H1 (cell line): Measurements from ENCODE around the gene MARCHF10.
A peak's percentile ranks its signal among the peaks of the same experiment; 100 is the strongest.

ENCODE experiments used
- CTCF ChIP-seq, 3 experiments: IDR thresholded peaks; 1 replicate in 2 of 3; 2 replicates in 1 of 3; pipeline versions ENCODE4 v1.5.1 to v1.6.1; 2011; ENCODE audit warnings: low read length in 3 of 3, mild to moderate bottlenecking in 3 of 3, inconsistent platforms in 2 of 3, low read depth in 1 of 3, moderate library complexity in 1 of 3; ENCODE audit not compliant: insufficient read depth in 1 of 3; ENCODE audit errors: control extremely low read depth in 1 of 3
- EZH2 ChIP-seq: fragments of 200-600 bp; sonication (generic); IDR thresholded peaks from 2 replicates; pipeline ENCODE4 v1.7.1; 2012; ENCODE audit warnings: low read depth, mild to moderate bottlenecking, moderate library complexity, low read length, inconsistent platforms; ENCODE audit not compliant: severe bottlenecking
- GTF2F1 ChIP-seq: IDR thresholded peaks from 2 replicates; pipeline ENCODE4 v1.6.1; 2012; ENCODE audit warnings: low read depth, low read length, improper control_type of control experiment, borderline replicate concordance
- JUN ChIP-seq: IDR thresholded peaks from 2 replicates; pipeline ENCODE4 v1.6.1; 2011; ENCODE audit warnings: low read depth, mild to moderate bottlenecking, improper control_type of control experiment, low read length
- POLR2AphosphoS5 ChIP-seq: IDR thresholded peaks from 2 replicates; pipeline ENCODE4 v1.6.1; 2011; ENCODE audit warnings: low read depth, low read length
- RAD21 ChIP-seq, 2 experiments: IDR thresholded peaks in 1 of 2; conservative IDR thresholded peaks in 1 of 2; 2 replicates each; pipeline ENCODE4 v1.6.1; 2011; ENCODE audit warnings: low read depth in 2 of 2, low read length in 2 of 2, improper control_type of control experiment in 1 of 2, inconsistent platforms in 1 of 2, mild to moderate bottlenecking in 1 of 2, moderate library complexity in 1 of 2
- RFX5 ChIP-seq: IDR thresholded peaks from 2 replicates; pipeline ENCODE4 v1.6.1; 2011; ENCODE audit warnings: low read depth, low read length, improper control_type of control experiment, borderline replicate concordance
- SAP30 ChIP-seq: fragments of 300-600 bp; sonication (generic); IDR thresholded peaks from 2 replicates; pipeline ENCODE4 v1.7.1; 2012; ENCODE audit warnings: low read length, moderate library complexity, mild to moderate bottlenecking, inconsistent platforms; ENCODE audit not compliant: insufficient read depth, insufficient replicate concordance
- ZNF274 ChIP-seq: IDR thresholded peaks from 2 replicates; pipeline ENCODE4 v1.7.0; 2012; ENCODE audit warnings: low read length, borderline replicate concordance; ENCODE audit errors: extremely low read depth

- TF ChIP-seq RAD21 (IDR thresholded peaks at IDR 0.05 in 1 of 2, conservative IDR thresholded peaks at IDR 0.05 in 1 of 2; ENCODE audit: low read depth in 2 of 2, low read length in 2 of 2): peak in 1 of 2 experiments; percentile 39; a peak in 2 of 4 replicates
- TF ChIP-seq GTF2F1: no peak
- no peak for TF ChIP-seq POLR2AphosphoS5
- TF ChIP-seq ZNF274: no peak
- peak in 1 of 3 experiments; percentile 43; a peak in 2 of 4 replicates for TF ChIP-seq CTCF (IDR thresholded peaks at IDR 0.05; ENCODE audit: control extremely low read depth in 1 of 3, insufficient read depth in 1 of 3, low read depth in 1 of 3, low read length in 3 of 3)
- TF ChIP-seq EZH2: no peak
- TF ChIP-seq JUN: no peak
- no peak for TF ChIP-seq SAP30
- TF ChIP-seq RFX5: no peak
Observed at GRCh38 chr17:62720126-62720850, 87.8 kb downstream of the MARCHF10 start.
